Glutamatergic neuron (in vitro differentiated cells): ENCODE data around the gene FLAD1. TPM values are rescaled to one million over a fixed set of nuclear protein-coding genes. Genes with fewer than 3 reads are reported as not detected.

Experiments used
- DNase-seq: peaks from one replicate; pipeline ENCODE4 v3.0.0; 2022
- H3K27ac Mint-ChIP-seq: one replicate; pipeline ENCODE4 v1.8.0; 2020; ENCODE audit warnings: mild to moderate bottlenecking, mixed read lengths, inconsistent platforms; ENCODE audit not compliant: unreplicated experiment
- H3K27me3 Mint-ChIP-seq: one replicate; pipeline ENCODE4 v1.8.0; 2020; ENCODE audit warnings: mild to moderate bottlenecking, moderate library complexity, mixed read lengths, inconsistent platforms; ENCODE audit not compliant: unreplicated experiment
- H3K36me3 Mint-ChIP-seq: one replicate; pipeline ENCODE4 v1.8.0; 2020; ENCODE audit warnings: mild to moderate bottlenecking, mixed read lengths, inconsistent platforms; ENCODE audit not compliant: unreplicated experiment
- H3K4me1 Mint-ChIP-seq: one replicate; pipeline ENCODE4 v1.8.0; 2020; ENCODE audit warnings: mild to moderate bottlenecking, low read depth, mixed read lengths, inconsistent platforms; ENCODE audit not compliant: unreplicated experiment
- H3K4me3 Mint-ChIP-seq: one replicate; pipeline ENCODE4 v1.8.0; 2020; ENCODE audit warnings: mild to moderate bottlenecking, mixed read lengths, inconsistent platforms; ENCODE audit not compliant: unreplicated experiment
- H3K9me3 Mint-ChIP-seq: one replicate; pipeline ENCODE4 v1.8.0; 2020; ENCODE audit warnings: mild to moderate bottlenecking, moderate library complexity, mixed read lengths, inconsistent platforms; ENCODE audit not compliant: unreplicated experiment
- CTCF ChIP-seq: fragments of 200-600 bp; sonication (generic); IDR thresholded peaks from one replicate; pipeline ENCODE4 v1.5.0; 2021; ENCODE audit not compliant: partially characterized antibody, unreplicated experiment
- total RNA-seq: library from RNA; stranded (reverse); fragmentation: NEBNext Ultra II Directional; extraction: Animal tissue kit (Norgen Biotek cat#: 25700); gene quantifications from one replicate; pipeline ENCODE4 v1.2.1, GENCODE V29; 2021; ENCODE audit not compliant: unreplicated experiment

The FLAD1 gene
- total RNA-seq, 1 donor from 2014 or later: 68.8 TPM

- peaks cover 17% of the 10 kb centered on the region for H3K4me1 Mint-ChIP-seq
Observed at GRCh38 chr1:155023627-155024026, 40.5 kb downstream of the FLAD1 start.

GRCh38 chr1:155024315-155024714, 41.2 kb downstream of the FLAD1 start:
- Mint-ChIP-seq H3K27ac (no peak overlapping the region), H3K36me3 (no peaks in the 10 kb centered on the region), H3K4me3 (no peak overlapping the region), H3K4me1 (peaks cover 10% of the 10 kb centered on the region), H3K27me3 (peaks cover 13% of the 10 kb centered on the region), H3K9me3 (peaks cover 8% of the 10 kb centered on the region)
- no peak for DNase-seq
- no peak for TF ChIP-seq CTCF

More at GRCh38 chr1:155023627-155024026, 40.5 kb downstream of the FLAD1 start:
- Mint-ChIP-seq H3K4me3 (no peak overlapping the region), H3K27me3 (peaks cover 14% of the 10 kb centered on the region), H3K9me3 (peaks cover 10% of the 10 kb centered on the region), H3K36me3 (no peaks in the 10 kb centered on the region), H3K27ac (no peak overlapping the region)
- no peak for TF ChIP-seq CTCF
- no peak for DNase-seq

GRCh38 chr1:155026154-155026553, 43.0 kb downstream of the FLAD1 start:
- H3K9me3 Mint-ChIP-seq: peaks cover 2% of the 10 kb centered on the region
- no peak overlapping the region for H3K27ac Mint-ChIP-seq
- no peak for DNase-seq
- no peaks in the 10 kb centered on the region for H3K4me1 Mint-ChIP-seq
- no peaks in the 10 kb centered on the region for H3K36me3 Mint-ChIP-seq
- TF ChIP-seq CTCF: no peak
- no peak overlapping the region for H3K4me3 Mint-ChIP-seq
- H3K27me3 Mint-ChIP-seq: peaks cover 10% of the 10 kb centered on the region

- Mint-ChIP-seq H3K4me1 (no peaks in the 10 kb centered on the region), H3K27ac (no peak overlapping the region), H3K4me3 (no peak overlapping the region), H3K9me3 (peaks cover 2% of the 10 kb centered on the region), H3K27me3 (peaks cover 7% of the 10 kb centered on the region), H3K36me3 (no peaks in the 10 kb centered on the region)
- TF ChIP-seq CTCF: no peak
- DNase-seq: no peak
Observed at GRCh38 chr1:155026588-155026987, 43.4 kb downstream of the FLAD1 start.

GRCh38 chr1:155029513-155030242, 46.5 kb downstream of the FLAD1 start:
- TF ChIP-seq CTCF: no peak
- H3K27ac Mint-ChIP-seq: no peak overlapping the region
- H3K9me3 Mint-ChIP-seq: peaks cover 7% of the 10 kb centered on the region
- peaks cover 7% of the 10 kb centered on the region for H3K27me3 Mint-ChIP-seq
- H3K4me1 Mint-ChIP-seq: no peaks in the 10 kb centered on the region
- H3K36me3 Mint-ChIP-seq: no peaks in the 10 kb centered on the region
- no peak for DNase-seq
- H3K4me3 Mint-ChIP-seq: no peak overlapping the region
